OCI-LY7 (cell line): ENCODE measurements around the gene EHD3. TPM values are rescaled to one million over a fixed set of nuclear protein-coding genes. Genes with fewer than 3 reads are reported as not detected.

Experiments used
- BruUV-seq: library from RNA; stranded (reverse); fragments of 400-500 nt; replicated peaks from 2 replicates; lab custom pipeline; 2021; lab: Mats Ljungman, UMichigan
- CTCF ChIA-PET: fragments of 300-600 bp; sonication (Branson Sonifier 250); formaldehyde crosslinking; loops from one replicate; lab custom pipeline; 2022; ENCODE audit warnings: antibody characterized with exemption; ENCODE audit not compliant: unreplicated experiment; lab: Charles Lee
- POLR2A ChIA-PET: fragments of 300-600 bp; sonication (Branson Sonifier 250); formaldehyde crosslinking; loops from one replicate; lab custom pipeline; 2022; ENCODE audit warnings: antibody characterized with exemption; lab: Charles Lee
- DNase-seq: peaks from one replicate; pipeline ENCODE4 v3.0.0-alpha.2; 2015; ENCODE audit warnings: low spot score
- H2AFZ ChIP-seq: fragments of 200-600 bp; sonication (generic), shearing (Covaris generic); 2 replicates; pipeline ENCODE4 v1.6.1; 2014; ENCODE audit warnings: mild to moderate bottlenecking, antibody characterized with exemption, low read length, moderate library complexity
- H3K27ac ChIP-seq: fragments of 200-600 bp; sonication (generic); 2 replicates; pipeline ENCODE4 v1.5.1; 2014; ENCODE audit warnings: mixed run types, low read depth, mild to moderate bottlenecking, moderate library complexity, low read length, inconsistent platforms; ENCODE audit not compliant: poor library complexity, severe bottlenecking
- H3K36me3 ChIP-seq: fragments of 200-600 bp; sonication (generic); 2 replicates; pipeline ENCODE4 v1.6.1; 2014; ENCODE audit warnings: mild to moderate bottlenecking, antibody characterized with exemption, low read length, moderate library complexity, mixed read lengths; ENCODE audit not compliant: insufficient read depth
- H3K4me1 ChIP-seq: fragments of 200-600 bp; sonication (generic); 2 replicates; pipeline ENCODE4 v1.5.1; 2014; ENCODE audit warnings: mild to moderate bottlenecking, low read length; ENCODE audit not compliant: insufficient read depth, poor library complexity, severe bottlenecking
- H3K4me2 ChIP-seq: fragments of 200-600 bp; sonication (generic); 2 replicates; pipeline ENCODE4 v1.6.1; 2014; ENCODE audit warnings: mild to moderate bottlenecking, low read length
- H3K4me3 ChIP-seq: fragments of 200-600 bp; sonication (generic); 2 replicates; pipeline ENCODE4 v1.5.1; 2014; ENCODE audit warnings: mild to moderate bottlenecking, low read depth, low read length; ENCODE audit not compliant: poor library complexity, severe bottlenecking
- H3K79me2 ChIP-seq: fragments of 200-600 bp; sonication (generic); 2 replicates; pipeline ENCODE4 v1.6.1; 2016; ENCODE audit warnings: low read depth, mild to moderate bottlenecking, low read length, moderate library complexity, mixed read lengths; ENCODE audit not compliant: insufficient read depth
- H3K9me2 ChIP-seq: fragments of 200-600 bp; sonication (generic); 2 replicates; pipeline ENCODE4 v1.6.1; 2016; ENCODE audit warnings: mild to moderate bottlenecking, low read length, mixed read lengths; ENCODE audit not compliant: insufficient read depth
- H3K9me3 ChIP-seq: fragments of 200-600 bp; sonication (generic); 2 replicates; pipeline ENCODE4 v1.6.1; 2014; ENCODE audit warnings: mild to moderate bottlenecking, mixed run types, low read length, mixed read lengths
- H4K20me1 ChIP-seq: fragments of 200-600 bp; sonication (generic); 2 replicates; pipeline ENCODE4 v1.6.1; 2014; ENCODE audit warnings: mild to moderate bottlenecking, antibody characterized with exemption, low read length, moderate library complexity, mixed read lengths; ENCODE audit not compliant: insufficient read depth
- EZH2phosphoT487 ChIP-seq: fragments of 200-600 bp; sonication (generic); IDR thresholded peaks from 2 replicates; pipeline ENCODE4 v1.6.1; 2018; ENCODE audit warnings: low read depth, borderline replicate concordance, mild to moderate bottlenecking, mixed run types, antibody characterized with exemption, low read length, moderate library complexity, mixed read lengths
- intact Hi-C: fragments of 100-400 bp; cut with micrococcal nuclease; formaldehyde crosslinking; loops from one replicate; pipeline ENCODE4 v1.10.0; 2022; ENCODE audit not compliant: unreplicated experiment
- total RNA-seq, 2 experiments: library from RNA; depleted of rRNA in 1 of 2; stranded (reverse); fragments of >200 nt in 1 of 2; shearing (Covaris generic) in 1 of 2; gene quantifications; 2 replicates each; pipeline ENCODE4 v1.2.3, GENCODE V29; 2014 to 2022
- TF ChIP-seq, protein P1 (sequence below): fragments of 200-600 bp; sonication (generic); conservative IDR thresholded peaks from 2 replicates; pipeline ENCODE4 v1.5.1; 2014; ENCODE audit warnings: mild to moderate bottlenecking, antibody characterized with exemption, low read length, moderate library complexity, mixed read lengths

The EHD3 gene
- total RNA-seq, 2 experiments from 2014 or later: 0.73 to 3.4 TPM

DNA sequence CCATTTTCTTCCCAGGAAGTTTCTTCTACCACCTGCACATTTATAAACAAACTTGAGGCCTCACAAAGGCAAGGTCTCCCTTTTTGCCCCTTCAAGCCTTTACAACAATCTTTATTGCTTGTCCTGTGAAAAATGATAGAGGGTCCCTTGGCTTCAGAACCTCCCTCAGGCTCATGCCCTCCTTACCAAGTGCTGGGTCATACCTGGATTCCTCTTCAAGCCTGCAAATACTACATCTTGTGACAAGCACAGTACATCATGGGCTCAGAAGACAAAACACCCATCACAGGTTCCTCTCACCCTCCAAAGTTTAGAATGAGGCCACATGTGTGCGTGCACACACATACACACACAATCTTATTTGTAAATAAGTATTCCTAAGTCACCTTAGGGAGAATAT lies 25.7 kb upstream of the EHD3 start:
- ChIA-PET CTCF (no interaction called here), POLR2A (interaction anchor here (0.6 to 1.8 kb wide), 5 partner anchors 9 to 374 kb away, joined by 3 to 4 read pairs (median 4); partner anchors contain the start of gene CAPN14)
- Histone ChIP-seq H3K4me2 (peak overlapping the region; percentile 30; the same call in 1 of the 2 replicates), H3K27ac (no peak overlapping the region), H3K79me2 (no peaks in the 10 kb centered on the region), H2AFZ (peak overlapping the region; percentile 86), H3K4me3 (no peak overlapping the region), H4K20me1 (no peaks in the 10 kb centered on the region), H3K36me3 (no peaks in the 10 kb centered on the region), H3K4me1 (peaks cover 26% of the 10 kb centered on the region), H3K9me2 (no peaks in the 10 kb centered on the region), H3K9me3 (no peaks in the 10 kb centered on the region)
- no peak for DNase-seq
- TF ChIP-seq, protein P1, sequence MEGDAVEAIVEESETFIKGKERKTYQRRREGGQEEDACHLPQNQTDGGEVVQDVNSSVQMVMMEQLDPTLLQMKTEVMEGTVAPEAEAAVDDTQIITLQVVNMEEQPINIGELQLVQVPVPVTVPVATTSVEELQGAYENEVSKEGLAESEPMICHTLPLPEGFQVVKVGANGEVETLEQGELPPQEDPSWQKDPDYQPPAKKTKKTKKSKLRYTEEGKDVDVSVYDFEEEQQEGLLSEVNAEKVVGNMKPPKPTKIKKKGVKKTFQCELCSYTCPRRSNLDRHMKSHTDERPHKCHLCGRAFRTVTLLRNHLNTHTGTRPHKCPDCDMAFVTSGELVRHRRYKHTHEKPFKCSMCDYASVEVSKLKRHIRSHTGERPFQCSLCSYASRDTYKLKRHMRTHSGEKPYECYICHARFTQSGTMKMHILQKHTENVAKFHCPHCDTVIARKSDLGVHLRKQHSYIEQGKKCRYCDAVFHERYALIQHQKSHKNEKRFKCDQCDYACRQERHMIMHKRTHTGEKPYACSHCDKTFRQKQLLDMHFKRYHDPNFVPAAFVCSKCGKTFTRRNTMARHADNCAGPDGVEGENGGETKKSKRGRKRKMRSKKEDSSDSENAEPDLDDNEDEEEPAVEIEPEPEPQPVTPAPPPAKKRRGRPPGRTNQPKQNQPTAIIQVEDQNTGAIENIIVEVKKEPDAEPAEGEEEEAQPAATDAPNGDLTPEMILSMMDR: no peak
- TF ChIP-seq EZH2phosphoT487: no peak
- no TSS peak for BruUV-seq
- intact Hi-C loops: no loop called here

- CTCF ChIA-PET: no interaction called here
- intact Hi-C loops: no loop called here
Observed at GRCh38 chr2:31212659-31213600, 21.0 kb upstream of the EHD3 start.

More at GRCh38 chr2:31212659-31213600, 21.0 kb upstream of the EHD3 start:
- DNase-seq: no peak
- H3K9me3 ChIP-seq: no peaks in the 10 kb centered on the region
- peak overlapping the region; percentile 56 for H3K27ac ChIP-seq
- no TSS peak for BruUV-seq
- peak overlapping the region; percentile 1 for H3K4me3 ChIP-seq
- TF ChIP-seq, protein P1: no peak
- TF ChIP-seq EZH2phosphoT487: no peak
- H4K20me1 ChIP-seq: no peaks in the 10 kb centered on the region
- peaks cover 70% of the 10 kb centered on the region for H3K4me1 ChIP-seq
- no peaks in the 10 kb centered on the region for H3K36me3 ChIP-seq
- peak overlapping the region; percentile 43 for H3K4me2 ChIP-seq
- no peaks in the 10 kb centered on the region for H3K79me2 ChIP-seq
- peak overlapping the region; percentile 32; the same call in 1 of the 2 replicates for H2AFZ ChIP-seq
- no peaks in the 10 kb centered on the region for H3K9me2 ChIP-seq
- POLR2A ChIA-PET: no interaction called here
